GM23248 (cell line): ENCODE data around the gene CHERP. TPM values are rescaled to one million over a fixed set of nuclear protein-coding genes. Genes with fewer than 3 reads are reported as not detected.

ENCODE experiments used
- DNase-seq: peaks from one replicate; pipeline ENCODE4 v3.0.0-alpha.2; 2015
- H2AFZ ChIP-seq: fragments of 200-600 bp; sonication (generic); 2 replicates; pipeline ENCODE4 v1.6.1; 2016; ENCODE audit warnings: antibody characterized with exemption
- H3F3A ChIP-seq: fragments of 200-600 bp; sonication (generic); 2 replicates; pipeline ENCODE4 v1.6.1; 2016; ENCODE audit warnings: mild to moderate bottlenecking, antibody characterized with exemption, mixed run types; ENCODE audit not compliant: insufficient read depth
- H3K27ac ChIP-seq: fragments of 200-600 bp; sonication (generic); 2 replicates; pipeline ENCODE4 v1.5.1; 2016; ENCODE audit warnings: mild to moderate bottlenecking
- H3K27me3 ChIP-seq: fragments of 200-600 bp; sonication (generic); replicated peaks from 2 replicates; pipeline ENCODE4 v1.6.1; 2016; ENCODE audit warnings: mild to moderate bottlenecking; ENCODE audit not compliant: insufficient read depth
- H3K36me3 ChIP-seq: fragments of 200-600 bp; sonication (generic); 2 replicates; pipeline ENCODE4 v1.6.1; 2016; ENCODE audit warnings: low read depth, mild to moderate bottlenecking
- H3K4me1 ChIP-seq: fragments of 200-600 bp; sonication (generic); 2 replicates; pipeline ENCODE4 v1.6.1; 2016; ENCODE audit warnings: mild to moderate bottlenecking; ENCODE audit not compliant: insufficient read depth
- H3K4me2 ChIP-seq: fragments of 200-600 bp; sonication (generic); one replicate; pipeline ENCODE4 v1.6.1; 2016; ENCODE audit warnings: mild to moderate bottlenecking; ENCODE audit not compliant: unreplicated experiment
- H3K4me3 ChIP-seq: fragments of 200-600 bp; sonication (generic); 2 replicates; pipeline ENCODE4 v1.5.1; 2016; ENCODE audit warnings: mild to moderate bottlenecking
- H3K79me2 ChIP-seq: fragments of 200-600 bp; sonication (generic); 2 replicates; pipeline ENCODE4 v1.6.1; 2016; ENCODE audit warnings: mild to moderate bottlenecking; ENCODE audit not compliant: insufficient read depth
- H3K9ac ChIP-seq: fragments of 200-600 bp; sonication (generic); 2 replicates; pipeline ENCODE4 v1.6.1; 2016; ENCODE audit warnings: mild to moderate bottlenecking
- H3K9me2 ChIP-seq: fragments of 200-600 bp; sonication (generic); 2 replicates; pipeline ENCODE4 v1.6.1; 2016; ENCODE audit warnings: mixed run types, mild to moderate bottlenecking, moderate library complexity; ENCODE audit not compliant: insufficient read depth
- H3K9me3 ChIP-seq: fragments of 200-600 bp; sonication (generic); one replicate; pipeline ENCODE4 v1.6.1; 2017; ENCODE audit warnings: low read depth
- H4K20me1 ChIP-seq: fragments of 200-600 bp; sonication (generic); 2 replicates; pipeline ENCODE4 v1.6.0; 2016; ENCODE audit not compliant: insufficient read depth
- EZH2 ChIP-seq: fragments of 200-600 bp; sonication (generic); IDR thresholded peaks from 2 replicates; pipeline ENCODE4 v1.6.1; 2018; ENCODE audit warnings: antibody characterized with exemption, mild to moderate bottlenecking; ENCODE audit not compliant: insufficient read depth, poor library complexity, severe bottlenecking
- EZH2phosphoT487 ChIP-seq: fragments of 200-600 bp; sonication (generic); IDR thresholded peaks from 2 replicates; pipeline ENCODE4 v1.6.1; 2018; ENCODE audit warnings: antibody characterized with exemption, moderate library complexity, mild to moderate bottlenecking, low read depth; ENCODE audit not compliant: insufficient read depth
- WGBS, 2 experiments: methylation state at CpG; one replicate each; pipeline ENCODE4 v1.1.6; 2015 to 2017; ENCODE audit warnings: low lambda C conversion rate in 2 of 2, low coverage in 1 of 2; ENCODE audit errors: missing lambda C conversion rate in 2 of 2; 5-methylcytosine and 5-hydroxymethylcytosine counted together
- in situ Hi-C: fragments of 300-500 bp; cut with MboI; formaldehyde crosslinking; loops from 2 replicates; pipeline ENCODE4 v1.15.0; 2020
- polyA plus RNA-seq: library from polyadenylated mRNA; unstranded; fragments of >200 nt; fragmentation: Nextera tagmentation; extraction: Ambion mirVana; gene quantifications from 2 replicates; pipeline ENCODE4 v1.2.1, GENCODE V29; 2016
- total RNA-seq: library from RNA; depleted of rRNA; stranded (reverse); fragments of >200 nt; shearing (Covaris generic); gene quantifications from 2 replicates; pipeline ENCODE4 v1.2.3, GENCODE V29; 2014

CHERP gene
- total and polyA plus RNA-seq, 2 experiments from 2014 or later: 1.4 to 16.8 TPM

DNA sequence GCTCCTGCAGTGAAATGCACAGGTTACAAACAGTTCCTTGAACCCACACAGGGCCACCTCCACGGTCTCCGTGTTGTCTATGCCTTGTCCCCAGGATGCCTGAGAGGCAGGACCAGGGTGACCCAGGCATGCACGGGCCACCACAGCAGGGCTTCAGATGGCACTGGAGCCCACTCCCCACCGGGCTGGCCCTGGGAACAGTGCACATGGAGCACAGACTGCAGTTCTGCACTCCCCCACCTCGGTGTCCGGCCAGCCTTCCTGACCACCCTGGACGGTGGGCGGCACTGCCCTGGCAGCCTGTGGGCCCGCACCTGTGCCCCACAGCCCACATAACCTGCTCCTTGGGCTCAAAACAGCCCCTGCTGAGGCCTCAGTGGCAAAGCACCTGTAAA, 44.2 kb upstream of the CHERP start:
- H3K9ac ChIP-seq: peak overlapping the region; percentile 39; the same call in 1 of the 2 replicates
- WGBS, 2 experiments: 71 to 85% methylated on average over 9 of the region's 9 CpGs
- H3K79me2 ChIP-seq: peaks cover 100% of the 10 kb centered on the region
- H3F3A ChIP-seq: peaks cover 14% of the 10 kb centered on the region
- H3K9me3 ChIP-seq: no peaks in the 10 kb centered on the region
- no peak for DNase-seq
- no peak for TF ChIP-seq EZH2
- TF ChIP-seq EZH2phosphoT487: no peak
- no peaks in the 10 kb centered on the region for H3K9me2 ChIP-seq
- H3K4me3 ChIP-seq: no peak overlapping the region
- H3K27ac ChIP-seq: 0 out of 2 replicates have a peak overlapping the region, but pooled peaks have one; percentile 16
- H3K27me3 ChIP-seq: no peaks in the 10 kb centered on the region
- peaks cover 36% of the 10 kb centered on the region for H4K20me1 ChIP-seq
- in situ Hi-C loops: no loop called here
- no peaks in the 10 kb centered on the region for H3K36me3 ChIP-seq
- H2AFZ ChIP-seq: no peak overlapping the region
- H3K4me2 ChIP-seq: no peak overlapping the region
- peaks cover 39% of the 10 kb centered on the region for H3K4me1 ChIP-seq

DNA sequence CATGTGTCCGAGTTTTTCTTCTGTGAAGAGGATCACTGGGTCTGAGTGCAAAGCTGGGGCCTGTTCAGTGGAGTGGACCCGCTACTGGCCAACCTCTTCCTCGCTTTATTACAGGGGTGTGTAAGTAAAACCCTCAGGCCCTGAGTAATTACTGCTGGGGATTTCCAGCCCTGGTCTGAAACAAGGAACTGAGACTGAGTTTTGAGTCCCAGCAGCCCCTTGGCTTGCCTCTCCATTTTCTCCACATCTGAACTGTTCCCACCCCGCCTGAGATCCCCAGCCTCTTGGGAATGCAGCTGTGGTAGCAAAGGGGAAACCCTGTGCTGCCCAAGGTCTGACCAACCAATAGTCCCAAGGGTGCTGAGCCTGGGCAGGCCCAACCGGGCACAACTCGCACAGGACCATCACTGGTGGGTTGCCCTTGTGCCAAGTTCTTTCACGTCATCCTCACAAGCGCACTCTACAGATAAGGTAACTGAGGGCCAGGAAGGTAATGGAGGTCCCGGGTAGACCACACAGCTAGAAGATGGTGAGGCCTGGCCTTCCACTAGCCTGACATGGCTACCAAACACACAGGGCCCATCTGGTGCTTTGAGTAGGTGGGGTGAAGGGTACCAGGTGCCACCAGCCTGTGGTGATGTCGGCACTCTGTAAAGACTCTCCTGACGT, 43.7 kb upstream of the CHERP start:
- WGBS, 2 experiments: 96 to 97% methylated on average over 11 of the region's 11 CpGs
- no peak for DNase-seq
- no peak overlapping the region for H3K4me2 ChIP-seq
- in situ Hi-C loops: no loop called here
- H3K79me2 ChIP-seq: peaks cover 100% of the 10 kb centered on the region
- H3K9ac ChIP-seq: no peak overlapping the region
- no peak for TF ChIP-seq EZH2phosphoT487
- TF ChIP-seq EZH2: no peak
- peaks cover 44% of the 10 kb centered on the region for H3K4me1 ChIP-seq
- peaks cover 14% of the 10 kb centered on the region for H3F3A ChIP-seq
- H3K4me3 ChIP-seq: no peak overlapping the region
- H2AFZ ChIP-seq: no peak overlapping the region
- H3K27me3 ChIP-seq: no peaks in the 10 kb centered on the region
- no peaks in the 10 kb centered on the region for H3K9me2 ChIP-seq
- H3K36me3 ChIP-seq: no peaks in the 10 kb centered on the region
- peaks cover 36% of the 10 kb centered on the region for H4K20me1 ChIP-seq
- no peaks in the 10 kb centered on the region for H3K9me3 ChIP-seq
- H3K27ac ChIP-seq: no peak overlapping the region

DNA sequence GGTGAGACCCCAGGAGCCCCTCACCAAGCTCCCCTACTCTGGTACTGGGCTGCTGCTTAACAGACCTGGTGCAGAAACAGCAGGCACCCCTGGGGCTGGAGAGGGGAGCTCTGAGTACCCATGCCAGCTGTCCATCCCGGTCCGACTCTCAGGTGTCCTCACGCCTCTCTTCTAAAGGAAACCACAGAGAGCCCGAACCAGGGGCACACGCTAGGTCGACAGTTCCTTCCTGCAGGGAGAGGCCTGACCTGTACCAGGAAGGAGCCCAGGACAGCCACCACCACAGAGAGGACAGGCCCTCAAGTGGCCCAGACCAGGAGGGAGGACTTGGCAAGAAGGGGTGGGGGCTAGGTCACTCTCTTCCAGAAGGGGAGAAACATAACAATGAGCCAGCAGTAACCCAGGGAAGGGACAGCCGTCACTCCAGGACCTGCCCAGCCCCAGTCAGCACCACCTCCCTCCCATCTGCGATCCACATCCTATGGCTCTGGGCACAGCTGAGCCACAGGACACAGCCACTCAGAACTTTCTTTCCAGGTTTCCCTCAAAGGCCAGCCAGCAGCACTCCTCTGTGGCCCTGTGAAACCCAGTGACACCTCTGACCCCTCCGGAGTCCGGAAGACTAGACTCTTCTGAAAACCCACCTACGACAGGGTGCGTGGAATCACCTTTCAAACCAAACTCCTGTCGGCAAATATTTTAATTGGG, 43.0 kb upstream of the CHERP start:
- Histone ChIP-seq H4K20me1 (peaks cover 36% of the 10 kb centered on the region), H3K9ac (peak overlapping the region; percentile 61; the same call in 1 of the 2 replicates)

DNA sequence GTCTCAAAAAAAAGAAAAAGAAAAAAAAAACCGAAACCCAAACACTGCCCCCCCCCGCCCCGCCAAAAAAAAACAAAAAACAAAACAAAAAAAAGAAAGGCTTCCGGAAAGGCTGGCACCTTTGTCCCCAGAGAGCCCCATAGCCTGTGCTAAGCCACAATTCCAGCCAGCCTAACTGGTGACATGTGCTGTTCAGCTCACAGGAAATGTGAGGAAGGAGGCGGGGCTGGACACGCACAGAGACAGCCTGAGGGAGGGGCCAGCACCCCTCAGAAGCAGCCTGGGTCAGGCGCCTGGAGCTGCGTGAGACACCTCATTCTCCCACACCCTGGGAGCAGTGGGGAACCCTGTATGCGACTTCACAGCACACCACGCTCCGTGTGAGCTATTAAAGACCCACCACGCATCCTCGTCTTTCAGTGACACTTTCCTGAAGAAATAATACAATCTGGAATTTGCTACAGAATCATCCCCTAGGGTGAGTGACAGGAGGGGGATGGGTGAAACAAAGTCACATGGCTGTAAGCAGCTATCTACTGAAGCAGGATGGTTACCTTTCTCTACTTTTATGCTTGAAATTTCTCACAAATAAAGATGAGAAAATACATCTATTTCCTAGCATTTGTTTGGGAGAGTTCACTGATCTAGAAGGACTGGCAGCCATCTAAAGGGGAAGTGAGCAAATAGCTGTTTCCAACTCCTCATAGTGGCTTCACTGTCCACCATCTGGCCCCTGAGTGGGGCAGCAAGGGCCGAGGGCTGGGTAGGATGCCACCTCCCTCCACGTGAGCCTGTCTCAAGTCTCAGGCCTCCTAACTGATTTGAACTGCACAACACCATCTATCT, 42.2 kb upstream of the CHERP start:
- H3K9me3 ChIP-seq: no peaks in the 10 kb centered on the region
- H3K9me2 ChIP-seq: no peaks in the 10 kb centered on the region
- peaks cover 14% of the 10 kb centered on the region for H3F3A ChIP-seq
- TF ChIP-seq EZH2 (no peak), EZH2phosphoT487 (no peak)
- H3K4me2 ChIP-seq: peak overlapping the region; percentile 44
- peak overlapping the region; percentile 61 for H3K9ac ChIP-seq
- 4 to 6% methylated on average over 12 to 15 of the region's 15 CpGs for WGBS, 2 experiments
- peaks cover 100% of the 10 kb centered on the region for H3K79me2 ChIP-seq
- peaks cover 44% of the 10 kb centered on the region for H3K4me1 ChIP-seq
- no peaks in the 10 kb centered on the region for H3K27me3 ChIP-seq
- peak; percentile 92 for DNase-seq
- H3K4me3 ChIP-seq: peak overlapping the region; percentile 28
- peaks cover 29% of the 10 kb centered on the region for H4K20me1 ChIP-seq
- H2AFZ ChIP-seq: no peak overlapping the region
- no peaks in the 10 kb centered on the region for H3K36me3 ChIP-seq
- in situ Hi-C loops: no loop called here
- peak overlapping the region; percentile 77 for H3K27ac ChIP-seq

More for the DNA sequence above, 43.0 kb upstream of the CHERP start:
- in situ Hi-C loops: no loop called here
- Histone ChIP-seq H3K27ac (peak overlapping the region; percentile 77), H3K27me3 (no peaks in the 10 kb centered on the region), H3K79me2 (peaks cover 100% of the 10 kb centered on the region), H3F3A (peaks cover 14% of the 10 kb centered on the region), H3K4me2 (no peak overlapping the region), H3K4me3 (no peak overlapping the region), H2AFZ (no peak overlapping the region), H3K9me2 (no peaks in the 10 kb centered on the region), H3K36me3 (no peaks in the 10 kb centered on the region), H3K4me1 (peaks cover 44% of the 10 kb centered on the region), H3K9me3 (no peaks in the 10 kb centered on the region)
- WGBS, 2 experiments: 91% methylated on average over 13 of the region's 13 CpGs
- DNase-seq: no peak
- TF ChIP-seq EZH2 (no peak), EZH2phosphoT487 (no peak)
